Measurements from ENCODE around the gene MED26. TPM values are rescaled to one million over a fixed set of nuclear protein-coding genes. Genes with fewer than 3 reads are reported as not detected.
"Not testable (repeated sequence)": the region's sequence is repeated elsewhere in the genome, so short reads cannot be mapped to it uniquely, and the experiment has no call there.

The MED26 gene
- 10.7 and 13.6 TPM in 2 replicates for total RNA-seq (2014; rRNA removed; shearing (Covaris generic))

- in situ Hi-C loops (cut with HindIII; ENCODE audit: low sequenced_read_pairs) = no loop called here
- DNase-seq (ENCODE audit: low spot score) = peak; percentile 95
Observed at GRCh38 chr19:16628183-16628983, at the start of gene MED26. Gene MED26 (minus strand): TSS chr19:16628204. CDS start chr19:16627943, 261 bp downstream.

- in situ Hi-C loops (cut with HindIII; ENCODE audit: low sequenced_read_pairs) = no loop called here
- DNase-seq (ENCODE audit: low spot score) = no peak
Observed at GRCh38 chr19:16677055-16677454, 49.1 kb upstream of the MED26 start.

GRCh38 chr19:16676101-16676798 is 48.2 kb upstream of the MED26 start:
- in situ Hi-C loops (cut with HindIII; ENCODE audit: low sequenced_read_pairs) = no loop called here
- DNase-seq (ENCODE audit: low spot score) = no peak

- DNase-seq (ENCODE audit: low spot score); in situ Hi-C loops (cut with HindIII; ENCODE audit: low sequenced_read_pairs): not testable (repeated sequence)
Observed at GRCh38 chr19:16673839-16674238, 45.8 kb upstream of the MED26 start.

GRCh38 chr19:16673231-16673630 is 45.2 kb upstream of the MED26 start:
- no peak for DNase-seq (ENCODE audit: low spot score)
- in situ Hi-C loops (cut with HindIII; ENCODE audit: low sequenced_read_pairs) = no loop called here

- in situ Hi-C loops (cut with HindIII; ENCODE audit: low sequenced_read_pairs) = no loop called here
- no peak for DNase-seq (ENCODE audit: low spot score)
Observed at GRCh38 chr19:16671652-16672274, 43.8 kb upstream of the MED26 start.

- no peak for DNase-seq (ENCODE audit: low spot score)
- in situ Hi-C loops (cut with HindIII; ENCODE audit: low sequenced_read_pairs) = no loop called here
Observed at GRCh38 chr19:16670291-16670690, 42.3 kb upstream of the MED26 start.

GRCh38 chr19:16668702-16669101 is 40.7 kb upstream of the MED26 start:
- in situ Hi-C loops (cut with HindIII; ENCODE audit: low sequenced_read_pairs); DNase-seq (ENCODE audit: low spot score): not testable (repeated sequence)

GRCh38 chr19:16668176-16668575 is 40.2 kb upstream of the MED26 start:
- DNase-seq (ENCODE audit: low spot score) = no peak
- in situ Hi-C loops (cut with HindIII; ENCODE audit: low sequenced_read_pairs) = no loop called here

GRCh38 chr19:16661480-16662034 is 33.6 kb upstream of the MED26 start:
- in situ Hi-C loops (cut with HindIII; ENCODE audit: low sequenced_read_pairs) = no loop called here
- peak; percentile 28 for DNase-seq (ENCODE audit: low spot score)

GRCh38 chr19:16660763-16661479 is 32.9 kb upstream of the MED26 start, which contains the start of gene TMEM38A:
Gene TMEM38A (plus strand): TSS chr19:16661139. CDS start chr19:16661218, 79 bp downstream.
- in situ Hi-C loops (cut with HindIII; ENCODE audit: low sequenced_read_pairs) = no loop called here
- DNase-seq (ENCODE audit: low spot score) = no peak

GRCh38 chr19:16659832-16660708 is 32.1 kb upstream of the MED26 start, which contains the start of gene SMIM7:
Gene SMIM7 (minus strand): TSS chr19:16660144. CDS start chr19:16660110, 34 bp downstream.
- DNase-seq (ENCODE audit: low spot score) = peak; percentile 99
- in situ Hi-C loops (cut with HindIII; ENCODE audit: low sequenced_read_pairs) = no loop called here

- DNase-seq (ENCODE audit: low spot score) = no peak
Observed at GRCh38 chr19:16659464-16659831, 31.4 kb upstream of the MED26 start.

GRCh38 chr19:16657384-16657783 is 29.4 kb upstream of the MED26 start:
- in situ Hi-C loops (cut with HindIII; ENCODE audit: low sequenced_read_pairs) = no loop called here
- DNase-seq (ENCODE audit: low spot score) = no peak

More at GRCh38 chr19:16659464-16659831, 31.4 kb upstream of the MED26 start:
- in situ Hi-C loops (cut with HindIII; ENCODE audit: low sequenced_read_pairs) = no loop called here

GRCh38 chr19:16655727-16656126 is 27.7 kb upstream of the MED26 start:
- no peak for DNase-seq (ENCODE audit: low spot score)
- in situ Hi-C loops (cut with HindIII; ENCODE audit: low sequenced_read_pairs) = no loop called here

- in situ Hi-C loops (cut with HindIII; ENCODE audit: low sequenced_read_pairs) = no loop called here
- no peak for DNase-seq (ENCODE audit: low spot score)
Observed at GRCh38 chr19:16654627-16655026, 26.6 kb upstream of the MED26 start.

GRCh38 chr19:16654140-16654539 is 26.1 kb upstream of the MED26 start:
- no peak for DNase-seq (ENCODE audit: low spot score)
- in situ Hi-C loops (cut with HindIII; ENCODE audit: low sequenced_read_pairs) = no loop called here

GRCh38 chr19:16652854-16653253 is 24.9 kb upstream of the MED26 start:
- in situ Hi-C loops (cut with HindIII; ENCODE audit: low sequenced_read_pairs) = no loop called here
- DNase-seq (ENCODE audit: low spot score) = no peak
